ENCODE data around the gene UBXN2A. TPM values are rescaled to one million over a fixed set of nuclear protein-coding genes. Genes with fewer than 3 reads are reported as not detected.
A peak's percentile ranks its signal among the peaks of the same experiment; 100 is the strongest.

UBXN2A gene
- total RNA-seq, 2 donors from 2014 or later: 4.0 to 7.3 TPM

GRCh38 chr2:24017711-24018110, 77.4 kb downstream of the UBXN2A start:
- WGBS, 2 donors: 79 to 81% methylated on average over 8 of the region's 8 CpGs
- Histone ChIP-seq H3K27ac (no peak overlapping the region), H3K27me3 (no peaks in the 10 kb centered on the region), H3K4me1 (no peaks in the 10 kb centered on the region), H3K36me3 (replicated peaks in 1 of 2; ENCODE audit: insufficient read depth in 1 of 2, low read depth in 2 of 2) (no peaks in the 10 kb centered on the region), H3K9me3 (no peaks in the 10 kb centered on the region), H3K4me3 (no peak overlapping the region)
- DNase-seq (no peak), ATAC-seq (no peak)
- TF ChIP-seq CTCF (IDR thresholded peaks at IDR 0.05): no peak
- intact Hi-C loops (cut with DNase I): no loop called here

GRCh38 chr2:24018241-24018640, 78.0 kb downstream of the UBXN2A start:
- WGBS, 2 donors: 73 to 80% methylated on average over 9 of the region's 9 CpGs
- no peaks in the 10 kb centered on the region for H3K36me3 ChIP-seq (replicated peaks in 1 of 2; ENCODE audit: insufficient read depth in 1 of 2, low read depth in 2 of 2)
- TF ChIP-seq CTCF (IDR thresholded peaks at IDR 0.05): no peak
- TF ChIP-seq POLR2A (IDR thresholded peaks at IDR 0.05): no peak
- no peak for DNase-seq
- no peaks in the 10 kb centered on the region for H3K4me1 ChIP-seq
- no peak for ATAC-seq
- H3K27me3 ChIP-seq: no peaks in the 10 kb centered on the region
- H3K27ac ChIP-seq: no peak overlapping the region
- H3K9me3 ChIP-seq: no peaks in the 10 kb centered on the region
- intact Hi-C loops (cut with DNase I): no loop called here
- no peak overlapping the region for H3K4me3 ChIP-seq

GRCh38 chr2:24019729-24020128, 79.5 kb downstream of the UBXN2A start:
- TF ChIP-seq CTCF (IDR thresholded peaks at IDR 0.05) (no peak), POLR2A (IDR thresholded peaks at IDR 0.05) (no peak)

GRCh38 chr2:24020244-24020643, 80.0 kb downstream of the UBXN2A start:
- Histone ChIP-seq H3K9me3 (no peaks in the 10 kb centered on the region), H3K27me3 (no peaks in the 10 kb centered on the region), H3K27ac (no peak overlapping the region), H3K4me3 (no peak overlapping the region), H3K36me3 (replicated peaks in 1 of 2; ENCODE audit: insufficient read depth in 1 of 2, low read depth in 2 of 2) (no peaks in the 10 kb centered on the region), H3K4me1 (no peaks in the 10 kb centered on the region)
- intact Hi-C loops (cut with DNase I): no loop called here
- WGBS, 2 donors: 74 to 90% methylated on average over 4 of the region's 4 CpGs
- DNase-seq: no peak
- no peak for TF ChIP-seq POLR2A (IDR thresholded peaks at IDR 0.05)
- TF ChIP-seq CTCF (IDR thresholded peaks at IDR 0.05): no peak
- no peak for ATAC-seq

More at GRCh38 chr2:24019729-24020128, 79.5 kb downstream of the UBXN2A start:
- H3K27ac ChIP-seq: no peak overlapping the region
- ATAC-seq: no peak
- intact Hi-C loops (cut with DNase I): no loop called here
- H3K27me3 ChIP-seq: no peaks in the 10 kb centered on the region
- no peaks in the 10 kb centered on the region for H3K4me1 ChIP-seq
- no peaks in the 10 kb centered on the region for H3K9me3 ChIP-seq
- DNase-seq: no peak
- no peaks in the 10 kb centered on the region for H3K36me3 ChIP-seq (replicated peaks in 1 of 2; ENCODE audit: insufficient read depth in 1 of 2, low read depth in 2 of 2)
- no peak overlapping the region for H3K4me3 ChIP-seq
- WGBS, 2 donors: 77 to 100% methylated on average over 1 to 5 of the region's 5 CpGs

GRCh38 chr2:24021122-24021998, 81.1 kb downstream of the UBXN2A start:
- DNase-seq: peak in 3 of 4 donors; percentile 10 to 44 (median 16)
- Histone ChIP-seq H3K4me1 (no peaks in the 10 kb centered on the region), H3K9me3 (no peaks in the 10 kb centered on the region)

More at GRCh38 chr2:24021122-24021998, 81.1 kb downstream of the UBXN2A start:
- Histone ChIP-seq H3K4me3 (no peak overlapping the region), H3K27ac (no peak overlapping the region), H3K27me3 (no peaks in the 10 kb centered on the region), H3K36me3 (replicated peaks in 1 of 2; ENCODE audit: insufficient read depth in 1 of 2, low read depth in 2 of 2) (no peaks in the 10 kb centered on the region)
- intact Hi-C loops (cut with DNase I): no loop called here
- WGBS, 2 donors: 67 to 78% methylated on average over 14 to 19 of the region's 19 CpGs
- ATAC-seq: peak; percentile 32
- TF ChIP-seq CTCF (IDR thresholded peaks at IDR 0.05) (peak in 4 of 7 experiments; percentile 30 to 57 (median 32)), POLR2A (IDR thresholded peaks at IDR 0.05) (no peak)

Data from body of pancreas (tissue), 4 donors.